Measurements from ENCODE around the gene GPR78. TPM values are rescaled to one million over a fixed set of nuclear protein-coding genes. Genes with fewer than 3 reads are reported as not detected.

GPR78 gene
- total RNA-seq, 1 donor from 2014 or later = 0.21 TPM

DNA sequence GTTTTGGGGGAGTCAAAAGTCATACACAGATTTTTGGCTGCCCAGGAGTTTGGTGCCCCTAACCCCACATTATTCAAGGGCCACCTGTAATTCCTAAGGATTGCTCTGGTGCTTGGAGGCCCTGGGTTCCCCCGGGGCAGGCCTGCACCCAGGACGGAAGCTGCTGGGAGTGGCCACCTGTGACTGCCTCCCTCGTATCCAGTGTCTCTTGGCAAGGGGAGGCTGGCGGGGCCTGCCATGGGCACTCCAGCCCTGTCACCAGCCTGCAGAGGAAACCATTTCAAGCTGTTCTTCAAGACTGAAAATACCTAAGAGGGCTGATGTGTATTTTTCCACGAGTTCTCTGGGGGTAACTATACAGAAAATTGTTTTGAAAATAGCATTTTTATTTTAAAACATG lies 24.5 kb upstream of the GPR78 start:
- no peaks in the 10 kb centered on the region for H3K36me3 ChIP-seq
- no peak for DNase-seq
- H3K27me3 ChIP-seq (ENCODE audit: low read depth) = no peaks in the 10 kb centered on the region
- no peak overlapping the region for H3K4me3 ChIP-seq
- no peaks in the 10 kb centered on the region for H3K4me1 ChIP-seq
- no peaks in the 10 kb centered on the region for H3K9me3 ChIP-seq
- no peak for ATAC-seq
- TF ChIP-seq, protein P1, sequence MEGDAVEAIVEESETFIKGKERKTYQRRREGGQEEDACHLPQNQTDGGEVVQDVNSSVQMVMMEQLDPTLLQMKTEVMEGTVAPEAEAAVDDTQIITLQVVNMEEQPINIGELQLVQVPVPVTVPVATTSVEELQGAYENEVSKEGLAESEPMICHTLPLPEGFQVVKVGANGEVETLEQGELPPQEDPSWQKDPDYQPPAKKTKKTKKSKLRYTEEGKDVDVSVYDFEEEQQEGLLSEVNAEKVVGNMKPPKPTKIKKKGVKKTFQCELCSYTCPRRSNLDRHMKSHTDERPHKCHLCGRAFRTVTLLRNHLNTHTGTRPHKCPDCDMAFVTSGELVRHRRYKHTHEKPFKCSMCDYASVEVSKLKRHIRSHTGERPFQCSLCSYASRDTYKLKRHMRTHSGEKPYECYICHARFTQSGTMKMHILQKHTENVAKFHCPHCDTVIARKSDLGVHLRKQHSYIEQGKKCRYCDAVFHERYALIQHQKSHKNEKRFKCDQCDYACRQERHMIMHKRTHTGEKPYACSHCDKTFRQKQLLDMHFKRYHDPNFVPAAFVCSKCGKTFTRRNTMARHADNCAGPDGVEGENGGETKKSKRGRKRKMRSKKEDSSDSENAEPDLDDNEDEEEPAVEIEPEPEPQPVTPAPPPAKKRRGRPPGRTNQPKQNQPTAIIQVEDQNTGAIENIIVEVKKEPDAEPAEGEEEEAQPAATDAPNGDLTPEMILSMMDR (IDR thresholded peaks at IDR 0.05) = no peak
- intact Hi-C loops (cut with DNase I) = no loop called here
- no peak overlapping the region for H3K27ac ChIP-seq

DNA sequence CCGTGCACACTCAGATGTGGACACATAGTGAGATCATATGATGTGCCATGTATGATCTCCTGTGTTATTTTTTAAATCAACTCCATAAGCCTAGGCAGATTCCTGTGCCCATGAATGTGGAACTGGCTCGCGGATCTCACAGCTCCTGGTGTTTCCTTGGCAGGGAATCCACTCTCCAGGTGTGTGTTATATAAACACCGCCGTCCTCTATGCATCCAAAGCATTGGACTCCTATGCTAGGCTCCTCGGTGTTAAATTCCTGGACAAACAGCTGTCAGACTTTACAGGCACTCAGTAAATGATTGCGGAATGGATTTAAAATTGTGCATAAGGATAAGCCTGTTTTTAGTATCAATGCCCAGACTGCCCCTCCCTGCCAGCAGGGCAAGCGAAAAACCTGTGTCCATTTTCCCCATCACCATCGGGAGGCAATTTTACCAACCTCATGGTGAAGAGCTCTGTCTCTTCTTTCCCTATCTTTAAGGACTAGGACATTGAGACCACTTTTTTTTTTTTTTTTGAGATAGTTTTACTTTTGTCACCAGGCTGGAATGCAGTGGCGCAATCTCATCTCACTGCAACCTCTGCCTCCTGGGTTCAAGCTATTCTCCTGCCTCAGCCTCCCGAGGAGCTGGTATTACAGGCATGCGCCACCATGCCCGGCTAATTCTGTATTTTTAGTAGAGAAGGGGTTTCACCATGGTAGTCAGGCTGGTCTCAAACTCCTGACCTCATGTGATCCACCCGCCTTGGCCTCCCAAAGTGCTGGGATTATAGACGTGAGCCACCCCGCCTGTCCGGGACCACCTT lies 23.6 kb upstream of the GPR78 start:
- Histone ChIP-seq H3K27me3 (ENCODE audit: low read depth) (no peaks in the 10 kb centered on the region), H3K27ac (no peak overlapping the region), H3K9me3 (no peaks in the 10 kb centered on the region), H3K36me3 (no peaks in the 10 kb centered on the region), H3K4me3 (no peak overlapping the region), H3K4me1 (no peaks in the 10 kb centered on the region)
- intact Hi-C loops (cut with DNase I) = no loop called here
- TF ChIP-seq, protein P1 (IDR thresholded peaks at IDR 0.05) = no peak
- DNase-seq = no peak
- ATAC-seq = no peak

DNA sequence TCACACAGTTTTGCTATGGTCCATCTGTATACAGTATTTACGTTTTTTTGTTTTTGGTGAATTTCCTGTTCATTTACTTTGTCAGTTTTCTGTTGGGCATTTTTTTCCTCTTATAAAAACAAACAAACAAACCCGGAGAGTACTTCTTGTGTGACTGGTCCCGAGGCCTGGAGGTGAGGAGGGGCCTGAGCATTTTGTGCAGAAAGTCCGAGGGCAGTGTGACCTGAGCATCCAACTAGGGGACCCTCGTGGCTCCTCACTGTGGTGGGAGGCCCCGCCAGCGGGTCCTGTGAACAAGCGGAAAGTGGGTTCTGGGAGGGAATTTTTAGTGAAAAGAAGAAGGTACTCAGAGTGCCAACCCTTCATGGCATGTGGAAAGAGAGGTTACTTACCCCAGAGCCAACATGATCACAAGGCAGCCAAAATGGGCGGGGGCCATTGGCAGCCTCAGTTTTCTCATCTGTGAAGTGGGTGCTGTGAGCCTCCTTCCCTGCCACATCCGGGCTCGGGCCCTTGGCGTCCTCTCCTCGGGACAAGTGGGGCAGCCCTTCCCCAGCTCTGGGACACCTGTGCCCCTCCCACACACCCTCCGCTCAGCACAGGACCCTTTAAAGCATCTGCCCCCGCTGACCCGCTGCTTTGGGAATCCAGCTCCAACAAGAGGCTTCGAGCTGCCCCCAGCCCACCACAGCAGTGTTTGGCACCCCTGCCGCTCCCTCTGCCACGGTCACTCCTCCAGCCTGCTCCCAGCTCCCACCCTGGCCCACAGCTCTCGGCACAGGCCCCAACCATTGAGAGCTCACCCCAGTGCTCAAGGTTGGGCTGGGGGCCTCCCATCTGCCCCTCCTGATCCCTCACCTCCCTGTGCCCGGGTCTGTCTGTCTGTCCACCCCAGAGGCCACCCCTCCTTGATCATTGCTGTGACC lies 22.8 kb upstream of the GPR78 start:
- Histone ChIP-seq H3K36me3 (no peaks in the 10 kb centered on the region), H3K4me1 (no peaks in the 10 kb centered on the region), H3K9me3 (no peaks in the 10 kb centered on the region), H3K4me3 (no peak overlapping the region), H3K27me3 (ENCODE audit: low read depth) (no peaks in the 10 kb centered on the region), H3K27ac (no peak overlapping the region)
- intact Hi-C loops (cut with DNase I) = no loop called here
- ATAC-seq (no peak), DNase-seq (no peak)
- TF ChIP-seq, protein P1 (IDR thresholded peaks at IDR 0.05) = no peak

DNA sequence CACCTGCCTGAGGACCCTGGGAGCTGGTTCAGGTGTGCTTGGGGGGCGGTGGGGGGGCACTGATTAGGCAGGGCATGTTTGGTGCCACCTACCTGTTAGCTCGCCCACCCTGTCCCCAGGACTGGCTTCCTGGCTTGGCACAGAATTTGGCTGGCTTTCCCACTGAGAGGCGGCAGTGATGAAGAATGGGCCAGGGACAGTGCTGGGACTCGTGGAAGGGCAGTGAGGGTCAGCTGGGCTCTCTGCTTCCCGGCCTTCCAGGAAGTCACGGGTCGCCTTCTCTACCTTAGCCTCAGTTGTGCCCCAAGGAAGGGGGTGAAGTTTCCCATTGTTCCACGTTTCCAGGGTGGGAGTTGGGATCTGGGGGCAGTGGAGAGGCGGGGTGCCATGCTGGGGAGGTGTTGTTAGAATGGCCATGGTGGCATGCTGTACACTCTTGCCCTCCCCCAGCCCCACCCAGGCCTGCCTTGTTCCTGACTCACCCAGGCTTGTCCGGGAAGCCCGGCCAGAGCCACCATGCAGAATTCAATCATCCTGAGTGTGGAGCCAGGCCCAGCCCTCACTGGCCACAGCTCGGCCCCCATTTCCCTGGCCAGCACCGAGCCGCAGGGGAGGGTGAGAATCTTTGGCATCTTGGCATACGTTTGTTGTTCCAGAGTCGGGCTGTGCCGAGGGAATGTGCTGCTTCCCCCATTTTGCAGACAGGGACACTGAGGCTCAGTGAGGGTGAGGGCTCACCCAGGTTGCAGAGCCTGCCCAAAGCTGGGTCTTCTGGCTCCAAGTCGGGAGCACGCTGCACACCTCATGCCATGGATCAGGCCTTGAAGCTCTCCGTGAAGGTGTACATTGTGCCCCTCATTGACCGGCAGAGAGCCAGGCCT lies 21.9 kb upstream of the GPR78 start:
- Histone ChIP-seq H3K9me3 (no peaks in the 10 kb centered on the region), H3K4me3 (no peak overlapping the region), H3K36me3 (no peaks in the 10 kb centered on the region), H3K4me1 (no peaks in the 10 kb centered on the region), H3K27me3 (ENCODE audit: low read depth) (no peaks in the 10 kb centered on the region), H3K27ac (no peak overlapping the region)
- no peak for DNase-seq
- TF ChIP-seq, protein P1 (IDR thresholded peaks at IDR 0.05) = no peak
- intact Hi-C loops (cut with DNase I) = no loop called here
- ATAC-seq = no peak

DNA sequence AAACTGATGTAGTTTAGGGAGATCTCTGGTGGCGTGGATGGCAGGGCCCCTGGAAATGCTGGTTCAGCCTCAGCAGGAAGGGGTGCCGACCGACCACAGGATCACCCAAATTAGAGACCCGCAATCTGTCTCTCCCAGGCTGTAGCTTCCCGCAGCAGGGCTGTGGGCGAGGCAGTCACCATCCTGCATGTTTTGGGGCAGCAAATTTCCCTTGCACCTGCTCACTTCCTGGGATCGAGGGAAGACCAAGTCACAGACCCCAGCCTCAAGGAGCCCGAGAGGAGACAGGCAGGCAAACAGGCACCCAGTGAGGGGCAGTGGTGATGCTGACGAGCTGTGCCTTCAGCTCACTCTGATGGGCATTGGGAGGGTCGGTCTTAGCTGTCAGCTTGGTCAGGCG lies 21.2 kb upstream of the GPR78 start:
- Histone ChIP-seq H3K27ac (no peak overlapping the region), H3K27me3 (ENCODE audit: low read depth) (no peaks in the 10 kb centered on the region), H3K4me1 (no peaks in the 10 kb centered on the region), H3K36me3 (no peaks in the 10 kb centered on the region), H3K4me3 (no peak overlapping the region), H3K9me3 (no peaks in the 10 kb centered on the region)
- no peak for DNase-seq
- TF ChIP-seq, protein P1 (IDR thresholded peaks at IDR 0.05) = no peak
- intact Hi-C loops (cut with DNase I) = no loop called here
- no peak for ATAC-seq
